ENCODE measurements around the gene IDH2. TPM values are rescaled to one million over a fixed set of nuclear protein-coding genes. Genes with fewer than 3 reads are reported as not detected.
A peak's percentile ranks its signal among the peaks of the same experiment; 100 is the strongest.

The IDH2 gene
- total RNA-seq, 6 donors from 2014 or later = 41.5 to 72.1 (median 48.7) TPM

DNA sequence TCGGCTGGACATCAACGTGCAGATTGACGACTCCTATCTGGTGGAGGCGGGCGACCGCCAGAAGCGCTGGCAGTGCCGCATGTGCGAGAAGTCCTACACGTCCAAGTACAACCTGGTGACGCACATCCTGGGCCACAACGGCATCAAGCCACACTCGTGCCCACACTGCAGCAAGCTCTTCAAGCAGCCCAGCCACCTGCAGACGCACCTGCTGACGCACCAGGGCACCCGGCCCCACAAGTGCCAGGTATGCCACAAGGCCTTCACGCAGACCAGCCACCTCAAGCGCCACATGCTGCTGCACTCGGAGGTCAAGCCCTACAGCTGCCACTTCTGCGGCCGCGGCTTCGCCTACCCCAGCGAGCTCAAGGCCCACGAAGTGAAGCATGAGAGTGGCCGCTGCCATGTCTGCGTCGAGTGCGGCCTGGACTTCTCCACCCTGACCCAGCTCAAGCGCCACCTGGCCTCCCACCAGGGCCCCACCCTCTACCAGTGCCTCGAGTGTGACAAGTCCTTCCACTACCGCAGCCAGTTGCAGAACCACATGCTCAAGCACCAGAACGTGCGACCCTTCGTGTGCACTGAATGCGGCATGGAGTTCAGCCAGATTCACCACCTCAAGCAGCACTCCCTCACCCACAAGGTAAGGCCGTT is 34.2 kb downstream of the IDH2 start:
- H3K27ac ChIP-seq = no peak overlapping the region
- no peaks in the 10 kb centered on the region for H3K27me3 ChIP-seq
- H3K4me3 ChIP-seq = no peak overlapping the region
- peak in 1 of 2 donors; percentile 79 for DNase-seq
- WGBS, 2 donors = 92 to 93% methylated on average over 14 to 24 of the region's 37 CpGs
- no peak for ATAC-seq (ENCODE audit: low FRiP score in 2 of 2)
- peaks cover 36 to 57% (median 48%) of the 10 kb centered on the region in 4 donors for H3K4me1 ChIP-seq
- H3K9me3 ChIP-seq = no peaks in the 10 kb centered on the region
- H3K36me3 ChIP-seq = peaks cover 5 to 28% (median 22%) of the 10 kb centered on the region in 4 donors
- TF ChIP-seq CTCF (IDR thresholded peaks at IDR 0.05) (no peak), POLR2A (IDR thresholded peaks at IDR 0.05) (no peak), EP300 (IDR thresholded peaks at IDR 0.05) (no peak), POLR2AphosphoS5 (IDR thresholded peaks at IDR 0.05) (no peak)

DNA sequence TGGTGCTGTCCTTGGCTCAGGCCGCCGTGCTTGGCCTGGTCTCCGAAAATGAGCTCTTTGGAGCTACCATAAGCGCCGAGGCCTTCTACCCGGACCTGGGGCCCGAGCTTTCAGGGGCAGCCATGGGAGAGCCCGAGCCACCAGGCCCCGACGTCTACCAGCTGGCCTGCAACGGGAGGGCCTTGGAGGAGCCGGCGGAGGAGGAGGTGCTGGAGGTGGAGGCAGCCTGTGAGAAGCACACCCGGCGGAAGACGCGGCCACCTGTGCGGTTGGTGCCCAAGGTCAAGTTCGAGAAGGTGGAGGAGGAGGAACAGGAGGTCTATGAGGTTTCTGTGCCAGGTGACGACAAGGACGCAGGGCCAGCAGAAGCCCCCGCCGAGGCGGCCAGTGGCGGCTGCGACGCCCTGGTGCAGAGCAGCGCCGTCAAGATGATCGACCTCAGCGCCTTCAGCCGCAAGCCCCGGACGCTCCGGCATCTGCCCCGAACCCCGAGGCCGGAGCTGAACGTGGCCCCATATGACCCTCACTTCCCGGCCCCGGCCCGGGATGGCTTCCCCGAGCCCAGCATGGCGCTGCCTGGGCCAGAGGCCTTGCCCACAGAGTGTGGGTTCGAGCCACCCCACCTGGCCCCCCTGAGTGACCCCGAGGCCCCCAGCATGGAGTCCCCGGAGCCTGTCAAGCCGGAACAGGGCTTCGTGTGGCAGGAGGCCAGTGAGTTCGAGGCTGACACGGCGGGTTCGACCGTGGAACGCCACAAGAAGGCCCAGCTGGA is 34.9 kb downstream of the IDH2 start:
- H3K4me1 ChIP-seq = peaks cover 43 to 64% (median 55%) of the 10 kb centered on the region in 4 donors
- no peak for ATAC-seq (ENCODE audit: low FRiP score in 2 of 2)
- no peaks in the 10 kb centered on the region for H3K9me3 ChIP-seq
- H3K36me3 ChIP-seq = peaks cover 5 to 20% (median 15%) of the 10 kb centered on the region in 4 donors
- peak in 1 of 2 donors; percentile 82 for DNase-seq
- H3K27ac ChIP-seq = peak overlapping the region; percentile 28 to 88 (median 72)
- TF ChIP-seq CTCF (IDR thresholded peaks at IDR 0.05) (no peak), POLR2AphosphoS5 (IDR thresholded peaks at IDR 0.05) (no peak), POLR2A (IDR thresholded peaks at IDR 0.05) (no peak), EP300 (IDR thresholded peaks at IDR 0.05) (no peak)
- no peak overlapping the region for H3K4me3 ChIP-seq
- WGBS, 2 donors = 93 to 99% methylated on average over 36 to 45 of the region's 55 CpGs
- H3K27me3 ChIP-seq = no peaks in the 10 kb centered on the region

- no peak for TF ChIP-seq POLR2A (IDR thresholded peaks at IDR 0.05)
- peak overlapping the region in 1 of 4 donors; percentile 19 for H3K4me3 ChIP-seq
- WGBS, 2 donors = 75 to 77% methylated on average over 7 of the region's 7 CpGs
- no peaks in the 10 kb centered on the region for H3K9me3 ChIP-seq
- H3K27ac ChIP-seq = peak overlapping the region; percentile 87 to 95 (median 90)
- DNase-seq (no peak), ATAC-seq (ENCODE audit: low FRiP score in 2 of 2) (no peak)
- peaks cover 56 to 68% (median 64%) of the 10 kb centered on the region in 4 donors for H3K4me1 ChIP-seq
- no peaks in the 10 kb centered on the region for H3K27me3 ChIP-seq
- H3K36me3 ChIP-seq = peaks cover 5 to 19% (median 15%) of the 10 kb centered on the region in 4 donors
These were observed 36.6 kb downstream of the IDH2 start for GRCh38 chr15:90065682-90066049.

DNA sequence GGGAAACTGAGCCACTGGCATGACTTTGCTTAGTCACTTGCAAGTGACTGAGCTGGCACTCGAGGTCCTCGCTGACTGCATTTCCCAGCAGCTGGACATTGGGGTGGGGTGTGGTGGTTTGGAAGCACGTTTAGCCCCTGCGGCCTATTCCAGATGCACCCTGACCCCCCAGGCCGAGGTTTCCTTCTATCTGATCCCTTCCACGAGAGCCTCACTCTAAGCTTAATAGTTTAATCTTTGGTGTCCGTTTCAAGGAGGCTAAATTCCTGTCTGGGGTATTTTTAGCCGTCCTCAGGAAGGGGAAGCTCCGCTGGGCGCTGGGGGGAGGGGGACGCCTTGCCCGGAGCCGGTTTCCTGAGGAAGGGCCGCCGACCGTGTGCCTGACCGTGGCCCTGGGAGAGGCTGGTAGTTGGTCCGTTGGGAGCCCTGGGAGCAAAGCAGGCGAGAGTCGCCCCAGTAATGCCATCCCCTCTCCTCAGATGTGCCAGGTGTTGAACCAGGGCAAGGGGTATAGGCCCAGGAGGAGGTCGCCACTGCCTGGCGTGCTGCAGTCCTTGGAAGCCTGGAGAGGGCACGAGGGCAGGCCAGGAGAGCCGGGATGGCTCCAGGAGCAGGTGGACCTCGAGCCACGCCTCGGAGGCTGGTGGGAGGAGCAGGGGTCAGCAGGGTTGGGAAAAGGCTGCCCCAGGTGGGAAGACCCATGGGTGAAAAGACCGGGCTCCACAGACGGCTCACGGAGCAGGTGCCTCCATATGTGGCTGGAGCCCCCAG is 37.2 kb downstream of the IDH2 start:
- Histone ChIP-seq H3K9me3 (no peaks in the 10 kb centered on the region), H3K36me3 (peaks cover 5 to 19% (median 15%) of the 10 kb centered on the region in 4 donors), H3K27ac (peak overlapping the region; percentile 87 to 95 (median 90)), H3K27me3 (no peaks in the 10 kb centered on the region), H3K4me3 (peak overlapping the region in 1 of 4 donors; percentile 19), H3K4me1 (peaks cover 57 to 68% (median 65%) of the 10 kb centered on the region in 4 donors)
- peak; percentile 79 to 87 for DNase-seq
- TF ChIP-seq EP300 (IDR thresholded peaks at IDR 0.05) (peak in 1 of 4 donors; percentile 1), CTCF (IDR thresholded peaks at IDR 0.05) (no peak), POLR2AphosphoS5 (IDR thresholded peaks at IDR 0.05) (peak; percentile 42 to 70), POLR2A (IDR thresholded peaks at IDR 0.05) (peak in 1 of 4 donors; percentile 22)
- peak; percentile 38 to 47 for ATAC-seq (ENCODE audit: low FRiP score in 2 of 2)
- 43 to 54% methylated on average over 25 to 30 of the region's 30 CpGs for WGBS, 2 donors

Data from upper lobe of left lung (tissue), 6 donors.